Hepatocyte (in vitro differentiated cells): ENCODE measurements around the gene VPS13D.

Source experiments
- EZH2 ChIP-seq: fragments of 200-600 bp; sonication (generic); IDR thresholded peaks from 2 replicates; pipeline ENCODE4 v1.6.1; 2016; ENCODE audit warnings: antibody characterized with exemption, mild to moderate bottlenecking, borderline replicate concordance
- TF ChIP-seq, protein P1 (sequence below): fragments of 200-600 bp; sonication (generic); IDR thresholded peaks from 2 replicates; pipeline ENCODE4 v1.5.1; 2016; ENCODE audit warnings: antibody characterized with exemption, mild to moderate bottlenecking; ENCODE audit not compliant: poor library complexity

GRCh38 chr1:12426030-12426429 is 196.2 kb downstream of the VPS13D start:
- TF ChIP-seq, protein P1, sequence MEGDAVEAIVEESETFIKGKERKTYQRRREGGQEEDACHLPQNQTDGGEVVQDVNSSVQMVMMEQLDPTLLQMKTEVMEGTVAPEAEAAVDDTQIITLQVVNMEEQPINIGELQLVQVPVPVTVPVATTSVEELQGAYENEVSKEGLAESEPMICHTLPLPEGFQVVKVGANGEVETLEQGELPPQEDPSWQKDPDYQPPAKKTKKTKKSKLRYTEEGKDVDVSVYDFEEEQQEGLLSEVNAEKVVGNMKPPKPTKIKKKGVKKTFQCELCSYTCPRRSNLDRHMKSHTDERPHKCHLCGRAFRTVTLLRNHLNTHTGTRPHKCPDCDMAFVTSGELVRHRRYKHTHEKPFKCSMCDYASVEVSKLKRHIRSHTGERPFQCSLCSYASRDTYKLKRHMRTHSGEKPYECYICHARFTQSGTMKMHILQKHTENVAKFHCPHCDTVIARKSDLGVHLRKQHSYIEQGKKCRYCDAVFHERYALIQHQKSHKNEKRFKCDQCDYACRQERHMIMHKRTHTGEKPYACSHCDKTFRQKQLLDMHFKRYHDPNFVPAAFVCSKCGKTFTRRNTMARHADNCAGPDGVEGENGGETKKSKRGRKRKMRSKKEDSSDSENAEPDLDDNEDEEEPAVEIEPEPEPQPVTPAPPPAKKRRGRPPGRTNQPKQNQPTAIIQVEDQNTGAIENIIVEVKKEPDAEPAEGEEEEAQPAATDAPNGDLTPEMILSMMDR, result no peak
- no peak for TF ChIP-seq EZH2
